PFSK-1 (cell line): ENCODE data around the gene AGBL5.

Source experiments
- POLR2AphosphoS5 ChIP-seq: IDR thresholded peaks from 2 replicates; pipeline ENCODE4 v1.6.1; 2012; ENCODE audit warnings: low read depth, mild to moderate bottlenecking, control low read depth, low read length, moderate library complexity
- REST ChIP-seq, 2 experiments: IDR thresholded peaks; 2 replicates each; pipeline versions ENCODE4 v1.6.1 to v1.8.0; 2011 to 2012; ENCODE audit warnings: low read depth in 2 of 2, low read length in 2 of 2, control low read depth in 1 of 2, inconsistent platforms in 1 of 2, mild to moderate bottlenecking in 1 of 2, moderate library complexity in 1 of 2; ENCODE audit not compliant: insufficient read depth in 1 of 2
- SIN3A ChIP-seq: IDR thresholded peaks from 2 replicates; pipeline ENCODE4 v1.6.1; 2012; ENCODE audit warnings: mild to moderate bottlenecking, low read length, moderate library complexity, borderline replicate concordance; ENCODE audit not compliant: insufficient read depth
- TAF1 ChIP-seq: IDR thresholded peaks from 2 replicates; pipeline ENCODE4 v1.6.1; 2012; ENCODE audit warnings: low read length, control low read depth, borderline replicate concordance; ENCODE audit not compliant: insufficient read depth

DNA sequence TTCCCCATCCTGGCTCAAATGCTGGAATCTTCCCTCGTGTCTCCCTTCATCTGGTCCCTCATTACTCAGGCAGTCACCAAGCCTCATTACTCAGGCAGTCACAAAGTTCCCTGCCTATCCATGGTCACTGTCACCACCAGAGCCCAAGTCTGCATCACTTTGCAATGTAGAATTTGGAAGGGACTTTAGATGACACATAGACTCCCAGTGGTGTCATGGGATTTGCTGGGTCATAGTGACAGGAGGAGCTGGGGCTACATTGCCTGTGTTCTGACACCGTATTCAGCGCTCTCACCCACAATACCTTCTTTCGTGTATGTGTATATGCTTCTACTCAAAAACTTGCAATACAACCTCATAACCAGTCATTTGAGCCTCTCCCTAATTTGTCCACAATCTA, 24.9 kb downstream of the AGBL5 start:
- TF ChIP-seq REST (IDR thresholded peaks at IDR 0.05; ENCODE audit: insufficient read depth in 1 of 2, low read depth in 2 of 2, low read length in 2 of 2), result no peak
- no peak for TF ChIP-seq POLR2AphosphoS5
- no peak for TF ChIP-seq TAF1
- TF ChIP-seq SIN3A, result no peak
